ENCODE results near the gene APC.

DNA sequence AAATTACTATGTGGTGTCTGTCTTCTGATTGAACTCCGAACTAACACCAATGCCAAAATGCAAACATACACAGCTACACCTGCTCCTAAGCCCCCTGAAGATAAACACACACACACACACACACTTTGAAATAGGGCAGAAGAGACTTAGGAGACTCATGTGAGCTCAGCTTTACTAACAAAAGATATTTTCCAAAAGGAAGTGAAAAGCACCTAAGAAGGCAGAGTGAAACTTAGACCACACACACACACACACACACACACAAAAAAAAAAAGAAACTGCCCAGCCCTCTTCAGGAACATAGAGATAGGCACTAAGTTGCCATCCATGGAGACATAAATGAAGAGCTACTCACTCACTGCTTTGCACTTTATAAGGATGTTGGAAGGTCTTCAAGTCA is 45.2 kb upstream of the APC start:
- TF ChIP-seq, protein P1, sequence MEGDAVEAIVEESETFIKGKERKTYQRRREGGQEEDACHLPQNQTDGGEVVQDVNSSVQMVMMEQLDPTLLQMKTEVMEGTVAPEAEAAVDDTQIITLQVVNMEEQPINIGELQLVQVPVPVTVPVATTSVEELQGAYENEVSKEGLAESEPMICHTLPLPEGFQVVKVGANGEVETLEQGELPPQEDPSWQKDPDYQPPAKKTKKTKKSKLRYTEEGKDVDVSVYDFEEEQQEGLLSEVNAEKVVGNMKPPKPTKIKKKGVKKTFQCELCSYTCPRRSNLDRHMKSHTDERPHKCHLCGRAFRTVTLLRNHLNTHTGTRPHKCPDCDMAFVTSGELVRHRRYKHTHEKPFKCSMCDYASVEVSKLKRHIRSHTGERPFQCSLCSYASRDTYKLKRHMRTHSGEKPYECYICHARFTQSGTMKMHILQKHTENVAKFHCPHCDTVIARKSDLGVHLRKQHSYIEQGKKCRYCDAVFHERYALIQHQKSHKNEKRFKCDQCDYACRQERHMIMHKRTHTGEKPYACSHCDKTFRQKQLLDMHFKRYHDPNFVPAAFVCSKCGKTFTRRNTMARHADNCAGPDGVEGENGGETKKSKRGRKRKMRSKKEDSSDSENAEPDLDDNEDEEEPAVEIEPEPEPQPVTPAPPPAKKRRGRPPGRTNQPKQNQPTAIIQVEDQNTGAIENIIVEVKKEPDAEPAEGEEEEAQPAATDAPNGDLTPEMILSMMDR (IDR thresholded peaks at IDR 0.05): no peak
- TF ChIP-seq EP300 (IDR thresholded peaks at IDR 0.05): no peak
- TF ChIP-seq POLR2A (IDR thresholded peaks at IDR 0.05): no peak

Data from stomach (tissue), 4 donors.